ENCODE measurements around the gene TMEM8B.
"Not testable (repeated sequence)": the region's sequence is repeated elsewhere in the genome, so short reads cannot be mapped to it uniquely, and the experiment has no call there.

TMEM8B gene

DNA sequence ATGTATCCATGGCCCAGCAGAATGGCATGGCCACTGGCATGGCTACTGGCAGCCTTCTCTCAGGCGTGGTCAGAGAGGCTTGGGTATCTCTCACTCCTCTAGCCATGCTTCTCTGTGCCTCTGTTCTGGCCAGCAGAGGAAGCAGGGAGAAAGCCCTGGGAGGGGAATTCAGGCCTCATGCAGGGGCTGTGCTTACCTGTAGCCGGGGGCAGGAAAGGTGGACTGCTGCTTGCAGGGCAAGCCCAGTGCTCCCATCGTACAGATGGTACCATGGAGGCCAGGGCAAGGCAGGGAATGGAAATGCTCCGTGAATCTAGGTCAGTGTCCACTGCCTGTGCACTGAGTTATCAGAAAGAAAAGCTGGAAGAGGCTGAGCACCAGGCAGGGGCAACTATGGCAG lies 38.5 kb downstream of the TMEM8B start:
- no peak for DNase-seq

DNA sequence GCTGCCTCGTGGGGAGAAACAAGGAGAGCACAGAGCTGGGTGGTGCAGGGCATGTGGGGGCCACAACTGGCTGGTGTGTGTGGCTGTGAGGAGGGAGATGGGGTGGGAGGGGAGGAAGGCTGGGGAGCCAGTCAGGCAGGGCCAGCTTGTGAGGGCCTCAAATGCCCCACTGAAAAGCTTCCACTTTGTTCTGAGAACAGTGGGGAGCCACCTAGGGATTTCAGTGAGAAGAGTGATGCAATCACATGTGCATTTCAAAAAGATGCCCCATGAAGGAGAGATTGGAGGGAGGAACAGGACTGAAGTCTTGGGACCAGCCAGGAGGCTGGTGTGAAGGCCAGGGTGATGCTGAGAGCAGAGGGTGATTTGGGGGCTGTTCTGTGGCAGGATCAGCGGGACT lies 39.9 kb downstream of the TMEM8B start:
- DNase-seq, result no peak

DNA sequence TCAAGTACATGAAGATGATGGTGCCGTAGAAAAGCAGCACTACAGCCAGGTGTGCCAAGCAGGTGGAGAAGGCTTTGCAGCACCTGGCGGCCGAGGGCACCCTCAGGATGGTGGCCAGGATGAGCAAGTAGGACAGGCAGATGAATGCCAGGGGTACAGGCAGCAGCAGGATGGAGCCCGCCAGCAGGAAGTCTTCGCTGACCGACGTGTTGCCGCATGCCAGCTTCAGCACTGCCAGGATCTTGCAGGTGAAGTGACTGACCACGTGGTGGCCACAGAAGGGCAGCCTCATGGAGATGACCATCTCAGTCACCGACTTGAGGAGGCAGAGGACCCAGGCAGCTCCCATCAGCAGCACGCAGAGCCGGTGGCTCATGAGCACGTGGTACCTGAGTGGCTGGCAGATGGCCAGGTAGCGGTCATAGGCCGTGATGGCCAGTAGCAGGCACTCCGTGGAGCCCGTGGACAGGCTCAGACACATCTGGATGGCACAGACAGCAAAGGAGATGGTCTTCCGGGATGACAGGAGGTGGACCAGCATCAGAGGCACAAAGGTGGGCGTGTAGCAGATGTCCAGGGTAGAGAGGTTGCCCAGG lies 40.7 kb downstream of the TMEM8B start:
- no peak for DNase-seq

DNA sequence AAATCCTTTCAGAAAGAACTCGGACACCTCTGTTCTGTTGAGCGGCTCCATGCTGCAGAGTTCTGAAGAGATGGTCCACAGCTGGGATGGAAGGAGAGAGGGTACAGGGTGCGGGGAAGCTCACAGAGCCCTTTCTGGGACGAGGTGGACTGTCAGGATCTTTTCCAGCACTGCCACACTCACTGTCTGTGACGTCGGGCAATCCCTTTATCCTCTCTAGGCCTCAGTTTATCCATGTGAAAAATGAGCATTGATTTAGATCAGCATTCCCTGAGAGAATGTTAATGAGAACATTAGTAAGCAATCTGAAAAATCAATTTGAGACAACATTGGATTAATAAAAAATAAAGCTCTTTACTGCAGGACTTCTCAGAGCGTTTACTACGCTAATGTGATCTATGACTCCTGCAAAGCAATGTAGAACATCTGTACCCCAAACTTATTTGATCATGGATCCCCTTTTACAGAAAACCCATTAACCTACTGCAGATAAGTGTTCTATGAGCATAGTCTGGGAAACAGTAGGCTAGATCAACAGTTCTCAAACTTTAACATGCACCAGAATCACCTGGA lies 41.4 kb downstream of the TMEM8B start, which contains the start of gene OR13J1:
TSS of gene OR13J1 (minus strand) at position 51 of the 573 bp plus-strand sequence. CDS start at position 51, 0 bp downstream.
- no peak for DNase-seq

DNA sequence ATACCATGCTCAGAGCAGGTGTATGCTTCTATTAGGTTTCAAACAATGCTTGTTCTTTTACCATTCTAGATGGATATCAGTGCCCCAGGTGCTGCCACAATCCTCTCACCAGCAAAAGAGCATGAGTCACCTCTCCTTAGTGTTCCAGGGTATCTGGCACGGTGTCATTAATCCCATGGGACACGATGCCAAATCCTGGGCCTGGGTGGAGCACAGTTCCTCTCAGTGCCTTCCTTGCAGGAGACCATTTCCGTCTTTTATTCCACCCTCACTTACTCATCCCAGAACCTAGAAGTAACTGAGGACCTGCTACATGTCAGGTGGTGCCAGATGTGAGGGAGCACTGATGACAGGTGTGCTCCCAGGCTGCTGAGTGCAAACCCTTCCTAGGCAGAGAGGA lies 42.5 kb downstream of the TMEM8B start:
- DNase-seq, result no peak

DNA sequence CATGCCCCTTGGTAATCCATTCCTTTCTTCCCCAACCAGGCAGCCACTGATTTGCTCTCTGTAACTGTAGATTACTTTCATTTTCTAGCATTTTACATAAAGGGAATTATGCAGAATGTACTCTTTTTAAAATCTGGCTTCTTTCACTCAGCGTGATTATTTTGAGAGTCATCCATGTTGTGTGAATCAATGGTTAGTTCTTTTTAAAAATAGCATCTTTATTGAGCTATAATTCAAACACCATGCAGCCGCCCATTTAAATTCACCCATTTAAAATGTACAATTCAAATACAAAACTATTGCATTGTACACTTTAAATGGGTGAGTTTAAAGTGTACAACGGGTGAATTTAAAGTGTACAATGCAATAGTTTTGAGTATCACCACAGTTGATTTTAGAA lies 43.5 kb downstream of the TMEM8B start:
- DNase-seq, result no peak

DNA sequence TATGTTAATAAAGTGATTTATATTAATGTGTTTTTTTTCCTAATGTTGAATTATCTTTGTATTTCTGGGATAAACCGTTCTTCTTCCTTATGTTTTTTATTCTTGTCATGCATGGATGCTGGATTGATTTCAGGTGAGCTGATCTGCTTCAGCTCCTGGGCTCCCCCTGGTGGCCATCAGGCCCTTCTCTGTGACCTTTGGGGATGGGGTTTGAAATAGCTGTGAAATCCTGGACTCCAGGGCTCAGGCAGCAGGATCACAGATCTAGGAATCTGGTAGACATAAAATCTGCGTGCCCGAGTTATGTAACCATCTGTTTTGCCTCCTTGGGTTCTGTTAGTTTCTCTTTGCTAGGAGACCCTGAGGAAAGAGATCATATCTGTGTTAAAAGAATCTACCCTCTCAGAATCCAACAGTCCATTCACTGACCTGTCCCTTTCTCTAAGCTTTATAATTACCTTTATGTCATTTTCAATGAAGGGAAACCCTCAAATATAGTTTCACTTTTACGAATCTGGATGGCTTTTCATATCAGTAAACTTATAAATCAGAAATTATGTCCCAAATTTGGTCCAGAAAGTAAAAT lies 53.3 kb downstream of the TMEM8B start:
- DNase-seq, result peak; percentile 77 to 82

DNA sequence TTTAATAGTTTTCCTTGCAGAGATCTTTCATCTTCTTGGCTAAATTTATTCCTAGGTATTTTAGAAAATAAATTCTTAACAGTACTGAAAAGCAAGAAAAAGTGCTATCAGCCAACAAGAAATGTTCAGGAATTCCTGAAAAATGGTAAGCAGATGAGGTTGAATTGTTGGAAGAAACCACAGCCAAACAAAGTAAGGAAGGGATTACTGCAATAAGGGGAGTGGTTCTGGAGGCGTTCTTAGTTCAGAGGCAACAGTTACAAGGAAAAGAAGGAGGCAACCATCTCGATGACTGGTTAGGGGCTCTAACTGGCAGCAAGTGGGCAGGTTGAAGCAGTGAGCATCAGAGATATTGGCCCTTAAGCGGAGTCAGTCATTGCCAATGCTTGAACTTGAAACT lies 54.0 kb downstream of the TMEM8B start:
- no peak for DNase-seq

DNA sequence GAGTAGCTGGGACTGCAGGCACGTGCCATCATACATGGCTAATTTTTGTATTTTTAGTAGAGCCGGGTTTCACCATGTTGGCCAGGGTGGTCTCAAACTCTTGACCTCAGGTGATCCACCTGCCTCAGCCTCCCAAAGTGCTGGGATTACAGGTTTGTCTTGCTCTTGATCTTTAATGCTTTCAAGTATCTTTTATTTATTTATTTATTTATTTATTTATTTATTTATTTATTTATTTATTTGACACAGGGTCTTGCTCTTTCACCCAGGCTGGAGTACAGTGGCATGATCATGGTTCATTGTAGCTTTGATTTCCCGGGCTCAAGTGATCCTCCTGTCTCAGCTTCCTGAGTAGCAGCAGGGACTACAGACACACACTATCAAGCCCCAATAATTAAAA lies 55.9 kb downstream of the TMEM8B start:
- not testable (repeated sequence) for DNase-seq

DNA sequence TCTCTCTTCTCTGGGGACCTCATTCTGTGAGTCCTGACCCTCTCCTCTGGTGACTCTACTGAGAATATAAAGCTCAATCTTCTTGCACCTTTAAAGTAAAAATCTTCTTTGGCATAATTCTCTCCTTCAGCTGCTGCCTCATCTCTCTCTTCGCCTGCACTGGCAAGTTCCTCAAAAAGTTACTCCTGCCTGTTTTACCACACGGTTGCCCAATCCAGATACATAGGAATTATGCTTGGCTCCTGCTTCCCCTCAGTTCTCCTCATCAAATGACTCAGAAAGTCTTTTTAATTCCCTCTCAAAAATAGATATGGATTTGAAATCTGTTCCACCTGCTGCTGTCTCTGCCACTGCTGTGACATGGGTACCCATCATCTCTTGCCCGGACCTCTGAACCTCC lies 62.6 kb downstream of the TMEM8B start:
- DNase-seq, result no peak

DNA sequence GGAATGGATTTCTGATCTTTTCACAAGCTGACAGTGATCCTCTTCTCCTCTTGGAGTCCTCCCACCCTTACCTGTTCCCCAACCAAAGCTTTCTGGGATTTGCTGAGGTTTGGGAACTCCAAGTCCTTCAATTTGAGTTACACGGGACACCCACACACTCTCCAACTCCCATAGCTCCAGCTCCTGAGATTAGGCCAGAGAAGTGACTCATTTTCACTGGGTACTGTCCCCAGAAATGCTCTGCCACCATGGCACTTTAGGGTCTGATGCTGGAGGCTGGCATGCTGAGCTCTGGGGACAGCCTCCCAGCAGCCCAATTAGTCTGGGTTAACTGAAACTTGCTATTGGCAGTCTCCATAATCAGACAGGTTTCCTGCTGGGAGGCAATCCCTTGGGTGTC lies 63.0 kb downstream of the TMEM8B start:
- DNase-seq, result no peak

DNA sequence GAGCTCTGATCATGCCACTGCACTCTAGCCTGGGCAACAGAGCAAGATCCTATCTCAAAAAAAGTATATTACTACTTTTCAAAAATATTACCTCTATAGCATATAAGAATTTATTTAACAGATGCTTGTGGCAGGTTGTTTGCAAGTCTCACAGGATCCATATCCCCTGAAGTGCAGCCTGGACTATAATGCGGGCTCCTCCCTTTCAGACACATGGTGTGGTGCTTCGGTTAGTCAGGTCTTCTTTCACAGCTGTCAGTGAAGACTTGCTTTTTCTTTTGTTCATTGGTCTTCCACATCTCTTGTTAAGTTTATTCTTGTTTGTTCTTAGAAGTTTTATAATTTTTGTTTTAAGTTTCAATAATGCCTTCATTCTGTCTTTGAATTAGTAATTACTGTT lies 67.5 kb downstream of the TMEM8B start:
- no peak for DNase-seq

DNA sequence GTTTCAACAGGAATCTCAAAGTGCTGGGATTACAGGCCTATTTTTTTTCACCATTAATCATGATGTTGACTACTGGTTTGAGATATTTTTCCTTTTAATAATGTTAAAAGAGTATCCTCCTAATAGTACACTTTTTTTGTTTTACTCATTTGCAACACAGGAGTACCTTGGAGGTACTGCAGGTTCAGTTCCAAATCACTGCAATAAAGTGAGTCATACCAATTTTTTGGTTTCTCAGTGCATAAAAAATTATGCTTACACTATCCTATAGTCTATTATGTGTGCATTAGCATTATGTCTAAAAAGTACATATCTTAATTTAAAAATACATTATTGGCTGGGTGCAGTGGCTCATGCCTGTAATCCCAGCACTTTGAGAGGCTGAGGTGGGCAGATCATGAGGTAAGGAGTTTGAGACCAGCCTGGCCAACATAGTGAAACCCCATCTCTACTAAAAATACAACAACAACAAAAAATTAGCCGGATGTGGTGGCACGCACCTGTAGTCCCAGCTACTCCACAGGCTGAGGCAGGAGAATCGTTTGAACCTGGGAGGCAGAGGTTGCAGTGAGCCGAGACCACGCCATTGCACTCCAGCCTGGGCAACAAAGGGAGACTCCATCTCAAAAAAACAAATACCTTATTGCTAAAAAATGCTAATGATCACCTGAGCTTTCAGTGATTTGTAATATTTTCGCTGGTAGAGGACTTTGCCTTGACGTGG lies 68.5 kb downstream of the TMEM8B start:
- DNase-seq, result not testable (repeated sequence)

DNA sequence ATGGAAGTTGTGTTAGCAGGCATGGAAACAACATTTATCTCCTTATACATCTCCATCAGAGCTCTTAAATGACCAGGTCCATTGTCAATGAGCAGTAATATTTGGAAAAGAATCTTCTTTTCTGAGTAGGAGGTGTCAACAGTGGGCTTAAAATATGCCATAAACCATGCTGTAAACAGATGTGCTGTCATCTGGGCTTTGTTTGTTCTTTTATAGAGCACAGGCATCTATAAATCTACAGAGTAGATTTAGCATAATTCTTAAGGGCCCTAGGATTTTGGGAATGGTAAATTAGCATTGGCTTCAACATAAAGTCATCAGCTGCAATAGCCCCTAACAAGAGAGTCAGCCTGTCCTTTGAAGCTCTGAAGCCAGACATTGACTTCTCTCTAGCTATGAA lies 69.3 kb downstream of the TMEM8B start:
- no peak for DNase-seq

DNA sequence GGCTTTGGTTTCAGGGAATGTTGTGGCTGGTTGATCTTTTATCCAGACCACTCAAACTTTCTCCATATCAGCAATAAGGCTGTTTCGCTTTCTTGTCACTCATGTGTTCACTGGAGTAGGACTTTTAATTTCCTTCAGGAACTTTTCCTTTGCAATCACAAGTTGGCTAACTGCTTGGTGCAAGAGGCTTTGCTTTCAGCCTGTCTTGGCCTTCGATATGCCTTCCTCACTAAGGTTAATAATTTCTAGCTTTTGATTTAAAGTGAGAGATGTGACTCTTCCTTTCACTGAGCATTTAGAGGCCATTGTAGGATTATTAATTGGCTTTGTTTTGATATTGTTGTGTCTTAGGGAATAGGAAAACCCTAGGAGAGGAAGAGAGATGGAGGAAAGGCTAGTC lies 70.0 kb downstream of the TMEM8B start:
- no peak for DNase-seq

DNA sequence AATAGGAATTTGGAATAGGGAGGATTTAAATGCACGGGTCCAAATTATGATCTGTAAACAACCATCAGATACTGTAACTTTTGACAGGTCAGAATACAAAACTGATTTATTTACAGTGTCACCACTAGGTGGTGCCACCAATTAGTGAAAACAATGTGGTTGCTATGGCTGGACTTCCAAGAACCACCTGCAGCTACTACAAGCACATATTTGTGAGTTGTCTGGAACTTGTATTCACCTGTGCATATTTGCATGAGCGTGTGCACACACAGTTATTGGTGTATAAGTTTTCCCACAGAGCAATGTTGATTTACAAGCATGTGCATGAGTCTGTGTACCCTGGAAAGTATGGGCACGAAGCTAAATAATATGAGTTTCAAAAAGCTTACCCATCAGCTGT lies 74.0 kb downstream of the TMEM8B start:
- peak in 1 of 2 donors; percentile 45 for DNase-seq

DNA sequence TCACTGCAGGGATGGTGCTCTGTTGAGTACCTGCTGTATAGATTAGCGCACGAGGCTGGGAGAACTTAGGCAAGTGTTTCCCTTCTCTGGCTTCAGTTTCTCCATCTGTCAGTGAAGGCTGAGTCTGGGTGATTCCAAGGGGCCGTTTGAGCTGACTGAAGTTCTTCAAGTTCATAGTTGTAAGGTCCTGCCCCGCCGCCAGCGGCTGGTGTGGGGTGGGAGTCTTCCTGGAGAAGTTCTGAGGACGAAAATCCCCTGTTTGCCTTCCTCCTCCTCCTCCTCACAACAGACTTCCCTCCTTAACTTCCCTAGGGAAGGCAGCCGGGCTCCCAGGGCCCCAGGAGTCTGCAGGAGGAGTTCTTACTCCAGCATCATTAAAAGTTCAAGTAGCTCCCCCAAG lies 75.3 kb downstream of the TMEM8B start:
- no peak for DNase-seq

DNA sequence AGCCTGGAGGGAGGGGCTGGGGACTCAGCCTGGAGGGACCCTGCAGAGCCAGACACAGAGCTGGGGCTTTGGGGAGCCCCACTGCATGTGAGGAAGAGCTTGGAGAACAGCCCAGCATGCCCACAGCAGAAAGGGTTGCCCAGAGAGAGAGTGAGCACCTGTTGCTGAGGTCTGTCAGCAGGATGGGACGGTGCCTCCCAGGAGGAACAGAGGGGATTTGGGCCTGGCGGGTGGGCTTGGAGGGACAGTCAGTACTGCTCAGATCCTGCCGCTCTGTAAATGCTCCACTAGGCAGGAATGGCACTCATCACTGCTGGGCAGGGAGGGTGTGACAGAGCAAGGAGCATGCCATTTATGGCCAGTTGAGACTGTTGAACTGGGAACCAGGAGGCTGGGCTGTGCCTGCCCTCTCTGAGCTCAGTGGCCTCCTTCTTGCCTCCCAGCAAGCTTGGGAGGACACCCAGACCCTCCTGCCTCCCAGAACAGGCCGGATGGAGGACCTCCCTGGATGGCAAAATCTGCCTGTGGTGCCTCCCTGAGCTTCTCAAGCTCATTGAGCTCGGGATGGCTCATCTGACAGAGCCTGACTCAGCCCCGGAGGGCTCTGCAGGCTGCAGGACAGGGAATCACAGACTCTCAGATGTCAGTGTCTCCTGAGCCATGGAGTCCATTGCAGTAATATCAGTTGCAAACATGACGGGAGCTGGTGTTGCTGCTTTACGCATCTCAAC lies 76.2 kb downstream of the TMEM8B start:
- no peak for DNase-seq

DNA sequence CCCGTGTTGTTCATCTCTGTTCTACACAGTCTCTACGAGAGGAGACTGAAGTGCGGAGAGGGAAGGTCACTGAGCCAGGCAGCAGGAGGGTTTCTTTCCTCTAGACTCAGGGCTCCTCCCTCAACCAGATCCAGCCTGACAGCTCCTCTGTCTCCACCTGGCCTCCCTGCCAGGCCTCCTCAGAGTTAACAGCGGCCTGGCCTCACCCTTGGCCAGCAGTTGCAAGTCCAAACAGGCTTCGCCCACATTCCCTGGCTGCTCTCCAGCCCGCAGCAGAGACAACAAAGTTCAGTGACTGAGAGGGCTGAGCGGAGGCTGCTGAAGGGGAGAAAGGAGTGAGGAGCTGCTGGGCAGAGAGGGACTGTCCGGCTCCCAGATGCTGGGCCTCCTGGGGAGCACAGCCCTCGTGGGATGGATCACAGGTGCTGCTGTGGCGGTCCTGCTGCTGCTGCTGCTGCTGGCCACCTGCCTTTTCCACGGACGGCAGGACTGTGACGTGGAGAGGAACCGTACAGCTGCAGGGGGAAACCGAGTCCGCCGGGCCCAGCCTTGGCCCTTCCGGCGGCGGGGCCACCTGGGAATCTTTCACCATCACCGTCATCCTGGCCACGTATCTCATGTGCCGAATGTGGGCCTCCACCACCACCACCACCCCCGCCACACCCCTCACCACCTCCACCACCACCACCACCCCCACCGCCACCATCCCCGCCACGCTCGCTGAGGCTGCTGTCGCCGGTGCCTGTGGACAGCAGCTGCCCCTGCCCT lies 77.1 kb downstream of the TMEM8B start, which contains the start of gene HRCT1:
TSS of gene HRCT1 (plus strand) at position 291 of the 768 bp plus-strand sequence. CDS start at position 377, 86 bp downstream.
- no peak for DNase-seq

DNA sequence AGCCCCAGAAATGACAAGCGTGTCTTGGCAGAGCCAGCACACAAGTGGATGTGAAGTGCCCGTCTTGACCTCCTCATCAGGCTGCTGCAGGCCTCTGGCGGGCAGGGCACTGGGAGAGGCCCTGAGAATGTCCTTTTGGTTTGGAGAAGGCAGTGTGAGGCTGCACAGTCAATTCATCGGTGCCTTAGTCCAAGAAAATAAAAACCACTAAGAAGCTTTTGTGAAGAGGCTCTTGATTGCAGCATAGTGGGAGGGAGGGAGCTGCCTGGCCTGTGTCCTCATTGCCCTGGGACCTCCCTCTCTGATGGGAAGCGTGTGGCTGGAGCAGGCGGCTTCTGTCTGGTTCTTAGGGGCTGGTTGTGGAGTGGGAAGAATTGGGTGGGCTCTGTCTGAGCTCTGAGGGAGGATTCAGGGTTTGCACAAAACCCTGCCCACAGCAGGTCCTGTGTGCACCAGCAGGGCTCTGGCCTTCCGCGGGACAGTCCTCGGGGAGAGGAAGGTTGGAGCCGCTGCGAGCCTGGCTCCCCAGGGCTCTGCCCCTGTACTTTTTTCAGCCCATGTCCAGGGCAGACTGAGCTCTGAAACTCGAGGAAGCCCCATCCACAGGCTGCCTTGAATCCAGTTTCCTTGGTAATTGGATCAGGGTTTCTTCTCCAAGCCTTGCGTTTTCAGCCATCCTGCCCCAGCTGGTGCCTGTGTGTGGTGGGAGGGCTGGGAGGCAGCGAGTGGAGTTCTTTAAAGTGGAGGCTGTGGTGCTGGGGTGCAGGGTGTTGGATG lies 78.1 kb downstream of the TMEM8B start:
- no peak for DNase-seq

DNA sequence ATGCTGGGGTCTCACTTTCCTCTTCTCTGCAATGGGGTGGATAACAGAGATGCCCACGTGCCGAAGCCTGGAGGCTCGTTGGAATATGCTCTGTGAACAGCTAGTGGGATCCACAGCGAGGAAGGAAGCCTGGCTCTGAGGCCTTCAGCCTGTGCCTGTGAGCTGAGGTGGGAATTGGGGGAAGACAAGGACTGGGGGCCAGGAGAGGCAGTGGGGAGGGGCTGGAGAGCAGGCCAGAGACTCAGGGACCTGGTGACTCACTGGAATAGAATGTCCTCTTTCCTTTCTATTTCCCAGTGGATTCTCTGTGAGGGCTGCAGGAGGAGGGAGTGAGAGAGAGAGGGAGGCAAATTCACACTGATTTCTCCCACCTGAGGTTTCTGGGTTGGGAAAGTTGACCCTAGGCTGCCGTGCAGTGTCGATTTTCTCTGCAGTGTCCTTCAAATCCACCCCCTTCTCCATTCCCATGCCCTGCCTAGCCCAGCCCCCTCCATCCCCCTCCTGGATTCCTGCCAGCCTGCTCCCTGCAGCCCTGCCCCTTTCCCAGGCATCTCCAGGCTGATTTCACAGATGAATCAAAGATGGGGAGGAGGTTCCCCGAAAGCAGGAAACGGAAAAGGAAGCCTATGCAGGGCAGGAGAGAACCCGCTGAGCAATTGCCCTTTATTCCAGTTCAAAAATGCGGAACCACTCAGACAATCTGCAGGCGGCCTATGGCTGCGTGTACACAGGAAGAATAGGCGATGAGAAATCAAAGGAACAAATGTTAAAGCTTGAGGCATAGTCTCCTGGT lies 78.9 kb downstream of the TMEM8B start:
- DNase-seq, result no peak
